Kidney epithelial cell (primary cell): ENCODE measurements around the gene PODXL2. TPM values are rescaled to one million over a fixed set of nuclear protein-coding genes. Genes with fewer than 3 reads are reported as not detected.
"Not testable (repeated sequence)": the region's sequence is repeated elsewhere in the genome, so short reads cannot be mapped to it uniquely, and the experiment has no call there.

ENCODE experiments used
- DNase-seq: peaks from one replicate; pipeline ENCODE4 v3.0.0-alpha.2; 2010; ENCODE audit warnings: low read depth
- H3K27me3 ChIP-seq: 2 replicates; pipeline ENCODE4 v1.6.0; 2011; ENCODE audit warnings: low read length; ENCODE audit not compliant: control insufficient read depth, insufficient read depth
- H3K36me3 ChIP-seq: 2 replicates; pipeline ENCODE4 v1.5.1; 2011; ENCODE audit warnings: low read length; ENCODE audit not compliant: control insufficient read depth, insufficient read depth
- H3K4me3 ChIP-seq: 2 replicates; pipeline ENCODE4 v1.5.1; 2011; ENCODE audit warnings: low read depth, mild to moderate bottlenecking, control low read depth, low read length
- total RNA-seq: library from RNA; depleted of rRNA; stranded (reverse); fragments of >200 nt; gene quantifications from 2 replicates; pipeline ENCODE4 v1.2.3, GENCODE V29; 2015
- TF ChIP-seq, protein P1 (sequence below): IDR thresholded peaks from 2 replicates; pipeline ENCODE4 v1.5.1; 2011; ENCODE audit warnings: mild to moderate bottlenecking, moderate library complexity, low read length, control low read depth, inconsistent platforms; ENCODE audit not compliant: insufficient read depth, poor library complexity, severe bottlenecking

The PODXL2 gene
- total RNA-seq, 1 donor from 2014 or later: 69.5 TPM

DNA sequence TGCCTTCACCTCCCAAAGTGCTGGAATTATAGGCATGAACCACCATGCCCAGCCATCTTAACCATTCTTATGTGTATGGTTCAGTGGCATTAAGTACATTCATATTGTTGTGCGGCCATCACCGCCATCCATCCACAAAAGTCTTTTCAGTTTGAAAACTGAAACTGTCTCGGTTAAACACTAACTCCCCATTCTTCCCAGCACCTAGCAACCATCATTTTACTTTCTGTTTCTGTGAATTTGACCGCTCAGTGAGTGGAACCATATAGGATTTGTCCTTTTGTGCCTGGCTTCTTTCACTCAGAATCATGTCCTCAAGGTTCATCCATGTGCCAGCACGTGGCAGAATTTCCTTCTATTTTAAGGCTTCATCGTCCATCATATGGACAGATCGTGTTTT lies 24.9 kb upstream of the PODXL2 start:
- Histone ChIP-seq H3K4me3 (no peak overlapping the region), H3K36me3 (peaks cover 3% of the 10 kb centered on the region), H3K27me3 (no peaks in the 10 kb centered on the region)
- no peak for DNase-seq
- TF ChIP-seq, protein P1, sequence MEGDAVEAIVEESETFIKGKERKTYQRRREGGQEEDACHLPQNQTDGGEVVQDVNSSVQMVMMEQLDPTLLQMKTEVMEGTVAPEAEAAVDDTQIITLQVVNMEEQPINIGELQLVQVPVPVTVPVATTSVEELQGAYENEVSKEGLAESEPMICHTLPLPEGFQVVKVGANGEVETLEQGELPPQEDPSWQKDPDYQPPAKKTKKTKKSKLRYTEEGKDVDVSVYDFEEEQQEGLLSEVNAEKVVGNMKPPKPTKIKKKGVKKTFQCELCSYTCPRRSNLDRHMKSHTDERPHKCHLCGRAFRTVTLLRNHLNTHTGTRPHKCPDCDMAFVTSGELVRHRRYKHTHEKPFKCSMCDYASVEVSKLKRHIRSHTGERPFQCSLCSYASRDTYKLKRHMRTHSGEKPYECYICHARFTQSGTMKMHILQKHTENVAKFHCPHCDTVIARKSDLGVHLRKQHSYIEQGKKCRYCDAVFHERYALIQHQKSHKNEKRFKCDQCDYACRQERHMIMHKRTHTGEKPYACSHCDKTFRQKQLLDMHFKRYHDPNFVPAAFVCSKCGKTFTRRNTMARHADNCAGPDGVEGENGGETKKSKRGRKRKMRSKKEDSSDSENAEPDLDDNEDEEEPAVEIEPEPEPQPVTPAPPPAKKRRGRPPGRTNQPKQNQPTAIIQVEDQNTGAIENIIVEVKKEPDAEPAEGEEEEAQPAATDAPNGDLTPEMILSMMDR: no peak

DNA sequence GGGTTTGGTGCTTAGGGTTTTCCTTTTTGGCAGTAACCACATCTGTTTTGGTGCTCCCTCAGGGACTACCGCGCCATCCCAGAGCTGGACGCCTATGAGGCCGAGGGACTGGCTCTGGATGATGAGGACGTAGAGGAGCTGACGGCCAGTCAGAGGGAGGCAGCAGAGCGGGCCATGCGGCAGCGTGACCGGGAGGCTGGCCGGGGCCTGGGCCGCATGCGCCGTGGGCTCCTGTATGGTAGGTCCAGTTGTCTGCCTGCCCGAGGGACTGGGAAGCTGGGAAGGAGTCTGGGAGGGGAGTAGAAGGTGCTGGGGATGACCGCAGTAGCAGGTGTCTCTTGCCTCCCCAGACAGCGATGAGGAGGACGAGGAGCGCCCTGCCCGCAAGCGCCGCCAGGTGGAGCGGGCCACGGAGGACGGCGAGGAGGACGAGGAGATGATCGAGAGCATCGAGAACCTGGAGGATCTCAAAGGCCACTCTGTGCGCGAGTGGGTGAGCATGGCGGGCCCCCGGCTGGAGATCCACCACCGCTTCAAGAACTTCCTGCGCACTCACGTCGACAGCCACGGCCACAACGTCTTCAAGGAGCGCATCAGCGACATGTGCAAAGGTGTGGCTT lies 24.3 kb upstream of the PODXL2 start:
- peaks cover 3% of the 10 kb centered on the region for H3K36me3 ChIP-seq
- H3K4me3 ChIP-seq: no peak overlapping the region
- no peak for DNase-seq
- no peaks in the 10 kb centered on the region for H3K27me3 ChIP-seq
- TF ChIP-seq, protein P1: no peak

DNA sequence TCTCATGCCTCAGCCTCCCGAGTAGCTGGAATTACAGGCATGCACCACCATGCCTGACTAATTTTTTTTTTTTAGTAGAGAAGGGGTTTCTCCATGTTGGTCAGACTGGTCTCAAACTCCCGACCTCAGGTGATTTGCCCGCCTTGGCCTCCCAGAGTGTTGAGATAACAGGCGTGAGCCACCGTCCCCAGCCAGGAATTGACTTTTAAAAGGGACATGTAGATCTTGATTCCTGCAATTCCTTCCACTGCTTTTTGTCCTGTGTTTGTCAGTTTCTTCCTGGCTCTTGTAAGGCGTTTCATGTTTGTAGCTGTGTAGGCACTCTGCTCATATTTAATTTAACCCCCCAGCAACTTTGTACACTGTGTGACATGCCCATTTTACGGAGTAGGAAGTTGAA lies 23.4 kb upstream of the PODXL2 start:
- not testable (repeated sequence) for DNase-seq, H3K36me3 ChIP-seq

DNA sequence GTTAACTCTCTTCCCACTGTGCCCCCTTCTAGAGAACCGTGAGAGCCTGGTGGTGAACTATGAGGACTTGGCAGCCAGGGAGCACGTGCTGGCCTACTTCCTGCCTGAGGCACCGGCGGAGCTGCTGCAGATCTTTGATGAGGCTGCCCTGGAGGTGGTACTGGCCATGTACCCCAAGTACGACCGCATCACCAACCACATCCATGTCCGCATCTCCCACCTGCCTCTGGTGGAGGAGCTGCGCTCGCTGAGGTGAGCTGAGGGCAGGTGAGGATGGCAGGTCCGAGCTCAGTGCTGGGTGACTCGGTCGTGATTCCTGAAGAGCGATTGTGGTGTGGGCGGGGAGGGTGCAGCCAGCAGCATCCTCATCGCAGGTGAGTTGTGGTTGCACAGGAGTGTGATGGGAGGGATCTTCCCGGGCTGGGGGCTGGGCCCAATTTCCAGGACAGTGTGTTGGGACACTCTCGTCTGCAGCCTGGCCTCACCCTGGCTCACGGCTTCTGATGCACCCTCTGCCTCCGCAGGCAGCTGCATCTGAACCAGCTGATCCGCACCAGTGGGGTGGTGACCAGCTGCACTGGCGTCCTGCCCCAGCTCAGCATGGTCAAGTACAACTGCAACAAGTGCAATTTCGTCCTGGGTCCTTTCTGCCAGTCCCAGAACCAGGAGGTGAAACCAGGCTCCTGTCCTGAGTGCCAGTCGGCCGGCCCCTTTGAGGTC lies 22.7 kb upstream of the PODXL2 start:
- TF ChIP-seq, protein P1: no peak
- peaks cover 2% of the 10 kb centered on the region for H3K36me3 ChIP-seq
- DNase-seq: no peak
- no peaks in the 10 kb centered on the region for H3K27me3 ChIP-seq
- no peak overlapping the region for H3K4me3 ChIP-seq

More for the DNA sequence above, 23.4 kb upstream of the PODXL2 start:
- not testable (repeated sequence) for H3K27me3 ChIP-seq, H3K4me3 ChIP-seq

DNA sequence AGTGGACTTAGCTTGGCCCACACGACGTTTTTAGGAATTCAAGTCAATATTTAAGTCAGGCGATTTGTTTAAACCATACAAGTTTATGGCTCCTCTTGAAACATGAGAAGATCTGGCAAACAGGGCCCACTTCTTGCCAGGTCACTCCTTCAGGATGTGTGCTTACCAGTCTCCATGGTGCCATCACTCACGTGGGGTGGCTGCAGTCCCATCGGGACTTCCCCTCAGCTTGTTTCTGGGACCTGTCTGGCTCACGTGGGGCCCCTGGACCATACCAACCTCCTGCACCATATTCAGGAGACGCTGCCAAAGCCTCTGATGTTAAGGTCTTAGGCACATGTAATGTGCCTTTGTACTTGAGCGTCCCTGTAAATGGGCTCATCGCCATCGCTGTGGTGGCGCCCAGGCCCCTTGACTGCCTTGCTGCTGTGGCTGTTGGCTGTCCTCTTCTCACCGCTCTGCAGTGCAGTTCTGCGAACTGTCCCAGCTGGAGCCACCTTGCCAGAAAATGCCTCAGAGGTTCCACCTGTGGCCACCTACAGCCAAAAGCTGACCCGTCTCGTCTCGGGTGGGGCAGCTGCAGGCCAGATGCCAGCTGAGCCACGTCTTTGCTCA lies 21.9 kb upstream of the PODXL2 start:
- Histone ChIP-seq H3K36me3 (peaks cover 2% of the 10 kb centered on the region), H3K4me3 (no peak overlapping the region), H3K27me3 (no peaks in the 10 kb centered on the region)
- DNase-seq: no peak
- TF ChIP-seq, protein P1: no peak

DNA sequence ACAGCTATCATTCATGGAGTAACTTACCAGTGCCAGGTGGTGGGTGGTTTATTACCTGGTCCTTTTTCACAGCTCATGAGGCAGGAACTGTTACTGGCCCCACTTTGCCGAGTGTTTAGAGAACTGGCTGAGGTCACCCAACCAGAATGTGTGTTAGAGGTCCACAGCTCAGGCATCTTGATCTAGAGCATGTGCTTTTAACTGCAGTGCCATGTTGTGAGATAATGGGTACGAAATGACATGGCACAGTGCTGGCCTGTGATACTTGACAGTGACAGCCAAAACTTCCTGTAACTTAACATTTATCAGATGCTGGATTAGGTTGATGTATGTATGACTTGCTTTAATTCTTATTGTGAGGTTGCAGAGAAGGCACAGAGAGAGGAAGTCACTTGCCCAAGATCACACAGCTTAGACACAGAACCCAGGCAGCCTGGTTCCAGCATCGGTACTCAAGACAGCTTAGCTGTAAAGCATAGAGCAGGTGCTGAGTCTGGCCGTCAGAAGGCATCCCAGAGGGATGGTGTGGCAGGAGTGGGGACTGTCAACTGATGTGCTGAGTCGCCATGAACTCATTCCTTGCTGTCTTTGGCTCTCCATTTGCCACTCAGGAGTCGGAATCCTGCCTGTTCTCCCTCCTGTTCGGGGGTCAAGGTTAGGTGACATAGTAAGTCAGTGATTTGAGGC lies 21.2 kb upstream of the PODXL2 start:
- TF ChIP-seq, protein P1: no peak
- peaks cover 2% of the 10 kb centered on the region for H3K36me3 ChIP-seq
- no peaks in the 10 kb centered on the region for H3K27me3 ChIP-seq
- no peak overlapping the region for H3K4me3 ChIP-seq
- no peak for DNase-seq
